HG03432 (cell line): Measurements from ENCODE around the gene NGF.
"Not testable (repeated sequence)": the region's sequence is repeated elsewhere in the genome, so short reads cannot be mapped to it uniquely, and the experiment has no call there.

Experiments
- ATAC-seq: cut with Tn5 transposase; IDR thresholded peaks from one replicate; pipeline ENCODE4 v1.9.1; 2021; ENCODE audit warnings: mild to moderate bottlenecking, moderate library complexity; ENCODE audit not compliant: unreplicated experiment

NGF gene

GRCh38 chr1:115337633-115338456, at the start of gene NGF:
TSS of gene NGF (minus strand) at chr1:115338249. CDS start at chr1:115286795, 51,454 bp downstream.
- ATAC-seq: no peak

DNA sequence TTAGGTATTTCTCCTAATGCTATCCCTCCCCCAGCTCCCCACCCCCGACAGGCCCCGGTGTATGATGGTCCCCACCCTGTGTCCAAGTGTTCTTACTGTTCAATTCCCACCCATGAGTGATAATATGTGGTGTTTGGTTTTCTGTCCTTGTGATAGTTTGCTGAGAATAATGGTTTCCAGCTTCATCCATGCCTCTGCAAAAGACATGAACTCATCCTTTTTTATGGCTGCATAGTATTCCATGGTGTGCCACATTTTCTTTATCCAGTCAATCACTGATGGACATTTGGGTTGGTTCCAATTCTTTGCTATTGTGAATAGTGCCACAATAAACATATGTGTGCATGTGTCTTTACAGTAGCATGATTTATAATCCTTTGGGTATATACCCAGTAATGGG, 45.4 kb upstream of the NGF start:
- ATAC-seq: not testable (repeated sequence)

GRCh38 chr1:115379943-115380342, 41.9 kb upstream of the NGF start:
- ATAC-seq: no peak

GRCh38 chr1:115377411-115377810, 39.4 kb upstream of the NGF start:
- no peak for ATAC-seq

DNA sequence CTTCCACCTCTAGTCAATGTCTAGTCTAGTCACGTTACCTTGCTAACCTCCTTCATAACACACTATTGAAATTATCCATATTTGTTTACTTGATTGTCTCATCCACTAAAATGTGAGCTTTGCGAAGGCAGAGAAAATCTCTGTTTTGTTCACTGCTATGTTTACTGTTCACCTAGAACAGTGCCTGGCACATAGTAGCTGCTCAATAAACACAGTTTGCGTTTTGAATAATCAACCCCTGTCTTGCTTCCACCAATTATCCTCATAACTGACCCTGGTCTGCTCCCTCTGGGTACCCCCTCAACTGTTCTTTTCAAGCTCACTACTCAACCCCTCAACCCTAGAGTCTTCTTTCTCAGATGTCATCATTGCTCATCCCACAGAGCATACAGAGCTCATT, 36.5 kb upstream of the NGF start:
- no peak for ATAC-seq

DNA sequence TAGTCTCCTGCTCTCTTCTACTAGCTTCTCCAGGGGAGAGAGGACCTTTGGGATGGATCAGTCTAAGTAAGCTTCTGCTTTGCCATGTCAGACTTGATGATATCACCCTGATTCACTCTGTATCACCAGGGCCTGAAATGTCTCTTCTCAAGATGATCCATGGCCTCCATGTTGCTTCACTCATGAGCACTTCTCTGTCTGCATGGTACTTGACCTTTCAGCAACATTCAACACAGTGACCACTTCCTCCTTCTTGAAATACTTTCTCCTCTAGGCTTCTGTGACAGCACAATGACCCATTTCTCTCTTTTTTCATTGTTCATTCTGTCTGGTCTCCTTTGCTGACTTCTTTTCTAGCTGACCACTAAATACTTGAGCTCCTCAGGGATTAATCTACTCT, 35.3 kb upstream of the NGF start:
- no peak for ATAC-seq

DNA sequence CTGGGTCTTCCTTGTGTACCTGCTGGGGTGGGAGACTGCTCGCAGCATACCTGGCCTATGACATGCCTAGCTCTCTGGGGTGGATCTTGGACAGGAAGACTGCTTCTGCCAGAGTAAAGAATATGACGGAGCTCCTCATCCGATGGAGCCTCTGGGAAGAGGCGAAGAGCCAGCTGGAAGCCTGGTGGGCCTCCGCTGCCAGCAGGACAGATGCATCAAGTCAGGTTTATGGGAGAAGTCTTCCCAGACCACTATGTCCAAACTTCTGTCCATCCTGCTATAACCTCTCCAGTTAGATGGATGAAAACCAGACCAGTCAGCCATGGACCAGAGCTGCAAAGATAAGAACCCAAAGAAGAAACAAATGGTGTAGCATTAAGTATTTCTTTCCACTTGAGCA, 27.7 kb upstream of the NGF start:
- no peak for ATAC-seq

- ATAC-seq: no peak
Measured at GRCh38 chr1:115364780-115365155, 26.7 kb upstream of the NGF start.

DNA sequence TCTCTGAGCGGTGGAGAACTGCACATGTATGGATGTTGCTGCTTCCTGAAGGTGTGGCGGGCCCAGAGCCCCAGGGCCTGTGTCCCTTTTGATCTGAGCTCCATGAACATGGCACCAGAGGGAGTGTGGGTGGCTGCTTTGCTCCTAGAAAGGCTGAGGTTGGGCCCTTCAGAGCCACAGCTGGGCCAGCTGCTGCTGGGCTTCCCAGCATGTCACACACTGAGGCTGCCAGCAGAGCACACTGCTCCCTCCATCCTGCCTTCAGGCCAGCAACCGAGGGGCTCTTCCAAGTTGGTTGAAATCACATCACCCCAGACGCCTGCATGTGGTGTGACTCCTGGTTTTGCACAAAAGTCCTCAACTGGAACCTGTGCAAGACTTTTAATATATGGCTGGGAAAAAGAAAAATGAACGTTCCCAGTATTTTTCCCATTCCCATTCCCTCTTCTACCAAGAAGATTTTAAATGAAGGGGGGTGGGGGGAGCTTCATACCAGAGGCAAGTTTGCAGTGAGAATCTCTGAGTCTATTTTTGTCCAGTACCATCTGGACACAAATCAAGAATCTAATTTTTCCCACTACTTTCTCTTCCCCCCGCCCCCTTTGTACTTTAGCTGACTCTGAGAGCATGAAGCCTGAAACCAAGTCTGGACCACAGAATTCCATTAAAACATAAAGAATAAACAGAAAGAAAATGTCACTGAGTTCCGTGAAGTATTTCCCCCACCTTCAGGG, 26.2 kb upstream of the NGF start:
- no peak for ATAC-seq

- ATAC-seq: no peak
Measured at GRCh38 chr1:115363171-115363570, 25.1 kb upstream of the NGF start.

- ATAC-seq: not testable (repeated sequence)
Measured at GRCh38 chr1:115360505-115361129, 22.6 kb upstream of the NGF start.

DNA sequence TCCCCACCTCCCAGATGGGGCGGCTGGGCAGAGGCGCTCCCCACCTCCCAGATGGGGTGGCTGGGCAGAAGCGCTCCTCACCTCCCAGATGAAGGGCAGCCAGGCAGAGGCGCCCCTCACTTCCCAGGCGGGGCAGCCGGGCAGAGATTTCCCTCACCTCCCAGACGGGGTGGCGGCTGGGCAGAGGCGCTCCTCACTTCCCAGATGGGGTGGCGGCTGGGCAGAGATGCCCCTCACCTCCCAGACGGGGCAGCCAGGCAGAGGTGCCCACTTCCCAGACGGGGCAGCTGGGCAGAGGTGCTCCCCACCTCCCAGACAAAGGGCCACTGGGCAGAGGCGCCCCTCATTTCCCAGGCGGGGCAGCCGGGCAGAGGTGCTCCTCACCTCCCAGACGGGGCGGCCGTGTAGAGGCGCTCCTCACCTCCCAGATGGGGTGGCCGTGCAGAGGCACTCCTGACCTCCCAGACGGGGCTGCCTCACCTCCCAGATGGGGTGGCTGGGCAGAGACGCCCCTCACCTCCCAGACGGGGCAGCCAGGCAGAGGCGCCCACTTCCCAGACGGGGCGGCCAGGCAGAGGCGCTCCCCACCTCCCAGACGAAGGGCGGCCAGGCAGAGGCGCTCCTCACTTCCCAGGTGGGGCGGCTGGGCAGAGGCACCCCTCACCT, 21.9 kb upstream of the NGF start:
- ATAC-seq: not testable (repeated sequence)

- no peak for ATAC-seq
Measured at GRCh38 chr1:115356356-115356755, 18.3 kb upstream of the NGF start.

DNA sequence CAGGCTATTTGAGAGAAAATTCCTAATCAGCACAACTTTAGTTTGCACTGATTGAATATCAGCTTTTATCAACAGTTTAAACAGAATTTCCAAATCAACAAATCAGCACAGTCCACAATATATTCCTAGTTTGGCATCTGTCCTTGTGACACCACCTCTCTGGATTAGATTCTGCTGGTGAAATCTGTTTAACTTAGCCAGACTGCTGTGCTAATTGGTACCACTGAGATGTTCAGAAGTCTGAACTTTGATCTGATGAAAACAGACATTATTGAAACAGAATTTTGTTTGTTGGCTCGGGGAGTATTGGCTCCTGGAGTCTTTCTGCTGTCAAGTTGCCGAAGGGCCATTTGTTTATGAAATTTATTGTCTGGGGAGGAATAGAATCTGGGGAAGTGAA, 17.0 kb upstream of the NGF start:
- no peak for ATAC-seq

DNA sequence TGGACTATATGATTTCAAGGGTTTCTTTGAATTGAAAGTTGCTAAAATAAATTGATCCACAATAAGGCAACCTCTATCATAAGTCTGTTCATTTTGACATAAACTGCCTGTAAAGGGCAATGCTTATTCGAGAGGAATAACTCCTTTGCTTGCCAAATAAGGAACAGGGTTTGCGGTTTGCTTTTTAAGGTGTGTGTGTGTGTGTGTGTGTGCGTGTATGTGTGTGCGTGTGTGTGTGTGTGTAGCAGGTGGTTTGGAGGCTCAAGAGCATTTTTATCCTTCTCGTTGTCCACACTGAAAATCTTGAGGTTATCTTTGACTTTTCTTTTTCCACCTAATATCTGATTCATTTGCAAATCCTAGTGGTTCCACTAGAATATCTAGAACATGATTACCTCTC, 13.1 kb upstream of the NGF start:
- ATAC-seq: no peak

DNA sequence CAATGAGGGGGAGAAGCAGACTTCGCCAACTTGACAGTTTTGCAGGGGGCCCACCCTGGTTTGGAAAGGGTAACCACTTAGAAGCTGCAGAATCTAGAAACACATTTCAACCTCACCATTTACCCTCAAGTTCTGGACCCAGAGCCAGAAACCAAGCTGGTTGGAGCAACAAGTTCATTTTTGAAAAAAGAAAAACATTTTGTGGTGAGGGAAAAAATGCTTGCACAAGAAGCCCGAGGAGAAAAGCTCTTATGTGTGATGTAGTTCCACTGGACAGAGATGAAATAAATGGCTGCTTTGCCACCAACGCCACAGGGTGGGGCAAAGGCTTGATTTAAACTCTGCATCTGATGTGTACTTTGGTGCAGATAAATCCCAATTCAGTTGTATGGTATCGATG, 10.6 kb upstream of the NGF start:
- ATAC-seq: no peak

DNA sequence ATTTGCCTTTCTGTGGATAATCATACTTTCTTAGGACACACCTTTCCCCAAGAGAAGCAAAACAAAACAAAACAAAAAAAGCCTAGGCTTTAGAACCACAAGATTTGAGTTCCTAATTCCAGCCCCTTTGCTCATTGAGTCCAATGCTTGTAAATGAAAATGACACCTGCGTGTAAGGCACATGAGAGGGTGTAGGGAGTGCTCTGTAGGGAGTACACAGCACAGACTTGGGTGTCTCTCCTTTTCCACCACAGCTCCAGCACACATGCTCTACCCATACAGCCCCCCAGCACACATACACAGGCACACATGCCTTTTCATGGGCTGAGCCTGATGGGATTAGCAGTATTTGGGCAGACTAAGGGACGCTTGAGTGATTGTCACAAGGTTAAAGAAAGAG, 9.2 kb upstream of the NGF start:
- no peak for ATAC-seq

GRCh38 chr1:115343200-115343737, 5.2 kb upstream of the NGF start:
- ATAC-seq: no peak

- ATAC-seq: no peak
Measured at GRCh38 chr1:115341948-115342347, 3.9 kb upstream of the NGF start.

DNA sequence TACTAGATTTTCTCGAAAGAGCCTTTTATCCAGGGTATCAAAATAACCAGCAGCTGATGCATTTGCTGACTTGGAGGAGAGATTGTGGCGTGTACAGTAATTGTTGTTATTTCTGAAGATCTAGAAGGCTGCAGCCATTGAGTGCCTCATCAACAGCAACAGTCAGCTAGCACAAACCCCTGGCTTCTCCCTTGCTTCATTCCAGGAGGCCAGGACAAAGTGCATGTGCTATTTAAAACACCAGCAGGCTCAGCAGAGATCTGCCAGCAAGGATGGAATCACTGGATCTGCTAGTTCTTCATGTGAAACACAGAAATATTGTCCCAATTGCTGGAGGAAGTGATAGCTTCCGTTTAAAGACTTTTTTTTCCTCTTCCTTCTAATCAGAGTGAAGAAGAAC, 2.8 kb upstream of the NGF start:
- ATAC-seq: no peak

DNA sequence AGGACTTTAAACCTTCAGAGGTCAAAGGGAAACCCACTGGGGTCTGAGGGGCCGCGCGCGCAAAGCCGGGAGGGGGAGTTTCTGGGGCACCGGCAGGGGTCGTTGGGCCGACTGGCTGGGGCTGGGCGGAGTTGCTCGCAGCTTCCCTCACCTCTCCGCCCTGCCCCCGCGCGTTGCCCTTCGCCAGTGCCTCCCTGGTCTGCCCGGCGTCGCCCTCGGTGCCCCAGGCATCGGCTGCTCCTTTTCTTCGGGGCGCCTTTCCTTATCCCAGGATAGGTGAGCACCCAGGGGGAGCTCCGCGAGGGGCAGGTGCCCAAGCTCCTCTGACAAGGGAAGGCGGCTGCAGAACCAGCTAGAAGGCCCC, 390 bp upstream of the NGF start:
- ATAC-seq: no peak
